ENCODE results near the gene NLRP3.
"Not testable (repeated sequence)": the region's sequence is repeated elsewhere in the genome, so short reads cannot be mapped to it uniquely, and the experiment has no call there.

The NLRP3 gene

GRCh38 chr1:247374651-247375334, 41.2 kb upstream of the NLRP3 start:
- 0 out of 2 replicates have a peak, but pooled peaks have one; percentile 17 for TF ChIP-seq ZFP3 (CRISPR knock-in tag; IDR thresholded peaks at IDR 0.05)
- ATAC-seq, result not testable (repeated sequence)

- no peak for ATAC-seq
- TF ChIP-seq ARNTL (CRISPR knock-in tag; IDR thresholded peaks at IDR 0.05; ENCODE audit: borderline replicate concordance, low read depth) (no peak), PATZ1 (CRISPR knock-in tag; IDR thresholded peaks at IDR 0.05; ENCODE audit: borderline replicate concordance) (no peak), CSRNP3 (CRISPR knock-in tag; IDR thresholded peaks at IDR 0.05) (no peak), SNAI2 (CRISPR knock-in tag; IDR thresholded peaks at IDR 0.05) (no peak), ISL1 (CRISPR knock-in tag; IDR thresholded peaks at IDR 0.05) (no peak), ESRRG (CRISPR knock-in tag; IDR thresholded peaks at IDR 0.05) (no peak), OSR1 (CRISPR knock-in tag; IDR thresholded peaks at IDR 0.05) (no peak), BACH2 (CRISPR knock-in tag; IDR thresholded peaks at IDR 0.05; ENCODE audit: borderline replicate concordance) (no peak), ZNF8 (CRISPR knock-in tag; IDR thresholded peaks at IDR 0.05) (no peak), ZC3H10 (CRISPR knock-in tag; IDR thresholded peaks at IDR 0.05) (no peak), PPARA (CRISPR knock-in tag; IDR thresholded peaks at IDR 0.05; ENCODE audit: borderline replicate concordance) (no peak), ZFP30 (CRISPR knock-in tag; IDR thresholded peaks at IDR 0.05) (no peak), ZFP3 (CRISPR knock-in tag; IDR thresholded peaks at IDR 0.05) (no peak)
Measured at GRCh38 chr1:247375747-247376146, 40.2 kb upstream of the NLRP3 start.

GRCh38 chr1:247376659-247377058, 39.3 kb upstream of the NLRP3 start:
- no peak for TF ChIP-seq PATZ1 (CRISPR knock-in tag; IDR thresholded peaks at IDR 0.05; ENCODE audit: borderline replicate concordance)
- TF ChIP-seq ZC3H10 (CRISPR knock-in tag; IDR thresholded peaks at IDR 0.05), result no peak
- no peak for TF ChIP-seq OSR1 (CRISPR knock-in tag; IDR thresholded peaks at IDR 0.05)
- no peak for TF ChIP-seq ZFP30 (CRISPR knock-in tag; IDR thresholded peaks at IDR 0.05)
- no peak for TF ChIP-seq CSRNP3 (CRISPR knock-in tag; IDR thresholded peaks at IDR 0.05)
- no peak for TF ChIP-seq CSDC2 (CRISPR knock-in tag; IDR thresholded peaks at IDR 0.05)
- no peak for TF ChIP-seq TOX (CRISPR knock-in tag; IDR thresholded peaks at IDR 0.05; ENCODE audit: borderline replicate concordance)
- TF ChIP-seq ZNF70 (CRISPR knock-in tag; IDR thresholded peaks at IDR 0.05), result no peak
- TF ChIP-seq RARB (CRISPR knock-in tag; IDR thresholded peaks at IDR 0.05), result no peak
- no peak for TF ChIP-seq ZFP3 (CRISPR knock-in tag; IDR thresholded peaks at IDR 0.05)
- no peak for TF ChIP-seq CREB5 (CRISPR knock-in tag; IDR thresholded peaks at IDR 0.05; ENCODE audit: low read depth)
- TF ChIP-seq ZNF565 (CRISPR knock-in tag; conservative IDR thresholded peaks at IDR 0.05; ENCODE audit: low read depth), result no peak
- TF ChIP-seq ISL1 (CRISPR knock-in tag; IDR thresholded peaks at IDR 0.05), result no peak
- no peak for TF ChIP-seq TCF4 (CRISPR knock-in tag; IDR thresholded peaks at IDR 0.05; ENCODE audit: borderline replicate concordance)
- TF ChIP-seq SNAI2 (CRISPR knock-in tag; IDR thresholded peaks at IDR 0.05), result no peak
- TF ChIP-seq POU6F1 (CRISPR knock-in tag; IDR thresholded peaks at IDR 0.05; ENCODE audit: borderline replicate concordance, low read depth), result no peak
- TF ChIP-seq BACH2 (CRISPR knock-in tag; IDR thresholded peaks at IDR 0.05; ENCODE audit: borderline replicate concordance), result no peak
- no peak for TF ChIP-seq ZNF8 (CRISPR knock-in tag; IDR thresholded peaks at IDR 0.05)
- TF ChIP-seq TSHZ2 (CRISPR knock-in tag; IDR thresholded peaks at IDR 0.05), result no peak
- no peak for TF ChIP-seq GLIS3 (CRISPR knock-in tag; IDR thresholded peaks at IDR 0.05)
- ATAC-seq, result no peak

GRCh38 chr1:247377656-247378055, 38.3 kb upstream of the NLRP3 start:
- not testable (repeated sequence) for ATAC-seq

Data from SK-N-SH treated with all-trans-retinoic acid at 6 μM for 48 hours (cell line).